ENCODE data around the gene PCDHGA9. TPM values are rescaled to one million over a fixed set of nuclear protein-coding genes. Genes with fewer than 3 reads are reported as not detected.

PCDHGA9 gene
- under 1 TPM in 1 of 2 experiments, not detected in 1; 0.11 TPM for total RNA-seq

DNA sequence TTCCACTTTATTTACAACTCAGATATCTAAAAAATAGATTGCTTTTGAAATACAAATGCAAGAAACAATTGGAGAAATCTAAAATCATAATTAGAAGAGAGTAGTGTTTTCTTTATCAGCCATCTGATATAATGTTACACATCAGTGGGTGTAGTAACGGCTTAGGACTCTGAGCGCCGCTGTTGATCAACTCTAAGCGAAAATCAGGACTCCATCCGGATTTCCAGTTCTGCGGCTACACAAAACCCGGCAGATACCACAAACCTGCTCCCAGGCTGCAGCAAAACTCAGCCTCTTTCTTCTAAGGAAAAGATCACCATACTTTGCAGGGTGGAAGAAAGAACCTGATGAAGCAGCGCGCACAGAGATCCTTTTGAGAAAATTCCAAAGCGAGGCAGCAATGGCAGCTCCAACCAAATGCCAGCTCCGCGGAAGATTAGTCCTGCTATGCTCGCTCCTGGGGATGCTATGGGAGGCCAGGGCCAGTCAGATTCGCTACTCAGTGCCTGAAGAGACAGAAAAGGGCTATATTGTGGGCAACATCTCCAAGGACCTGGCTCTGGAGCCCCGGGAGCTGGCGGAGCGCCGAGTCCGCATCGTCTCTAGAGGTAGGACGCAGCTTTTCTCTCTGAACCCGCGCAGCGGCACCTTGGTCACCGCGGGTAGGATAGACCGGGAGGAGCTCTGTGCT, at the start of gene PCDHGA9:
Gene PCDHGA9, plus strand, starts transcription at position 226 of the 691 bp plus-strand sequence. Its CDS starts 175 bp downstream, at position 401.
- peak within 1 kb of the TSS; percentile 28 for H3K4me3 Mint-ChIP-seq
- H3K27ac Mint-ChIP-seq: no peak within 1 kb of the TSS
- H3K36me3 Mint-ChIP-seq: peaks cover 2% of the 10 kb centered on the region
- no peak for DNase-seq
- POLR2A ChIA-PET: no interaction called here
- H3K4me1 Mint-ChIP-seq: peaks cover 3% of the 10 kb centered on the region
- peaks cover 17% of the 10 kb centered on the region for H3K9me3 Mint-ChIP-seq
- no peak for ATAC-seq (ENCODE audit: low read depth)
- H3K27me3 Mint-ChIP-seq: peaks cover 59% of the 10 kb centered on the region

DNA sequence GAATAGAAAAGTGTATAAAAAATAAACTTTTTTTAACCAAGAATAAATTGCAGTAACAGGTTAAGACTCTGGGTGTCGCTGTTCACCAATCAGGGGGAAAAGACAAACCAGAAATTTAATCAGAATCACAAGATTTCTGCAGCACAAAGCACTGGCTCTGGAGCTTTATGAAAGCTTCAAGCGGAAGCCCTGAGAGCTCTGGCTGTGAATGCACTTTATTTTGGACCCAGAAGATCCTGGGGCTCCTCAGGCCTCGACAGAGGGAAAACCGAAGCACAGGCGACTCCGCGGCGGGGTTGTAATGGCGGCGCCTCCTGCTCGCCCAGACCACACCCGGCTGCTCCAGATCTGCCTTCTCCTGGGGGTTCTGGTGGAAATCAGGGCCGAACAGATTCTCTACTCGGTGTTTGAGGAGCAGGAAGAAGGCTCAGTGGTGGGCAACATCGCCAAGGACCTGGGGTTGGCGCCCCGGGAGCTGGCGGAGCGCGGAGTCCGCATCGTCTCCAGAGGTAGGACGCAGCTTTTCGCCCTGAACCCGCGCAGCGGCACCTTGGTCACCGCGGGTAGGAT, 47.6 kb upstream of the PCDHGA9 start, which contains the start of gene PCDHGA4:
Gene PCDHGA4, plus strand, starts transcription at position 122 of the 570 bp plus-strand sequence. Its CDS starts 87 bp downstream, at position 209.
- H3K27ac Mint-ChIP-seq: no peak within 1 kb of the TSS
- DNase-seq (no peak), ATAC-seq (ENCODE audit: low read depth) (no peak)
- peaks cover 13% of the 10 kb centered on the region for H3K9me3 Mint-ChIP-seq
- no peak within 1 kb of the TSS for H3K4me3 Mint-ChIP-seq
- peaks cover 2% of the 10 kb centered on the region for H3K36me3 Mint-ChIP-seq
- peaks cover 42% of the 10 kb centered on the region for H3K27me3 Mint-ChIP-seq
- POLR2A ChIA-PET: no interaction called here
- H3K4me1 Mint-ChIP-seq: peaks cover 1% of the 10 kb centered on the region

DNA sequence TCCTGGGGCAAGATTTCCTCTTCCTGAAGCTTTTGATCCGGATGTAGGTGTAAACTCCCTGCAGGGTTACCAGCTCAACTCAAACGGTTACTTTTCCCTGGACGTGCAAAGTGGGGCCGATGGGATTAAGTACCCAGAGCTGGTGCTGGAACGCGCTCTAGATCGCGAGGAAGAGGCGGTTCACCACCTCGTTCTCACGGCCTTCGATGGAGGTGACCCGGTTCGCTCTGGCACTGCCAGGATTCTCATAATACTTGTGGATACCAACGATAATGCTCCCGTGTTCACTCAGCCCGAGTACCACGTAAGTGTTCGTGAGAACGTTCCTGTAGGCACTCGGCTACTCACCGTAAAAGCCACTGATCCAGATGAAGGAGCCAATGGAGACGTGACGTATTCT, 46.9 kb upstream of the PCDHGA9 start:
- H3K27me3 Mint-ChIP-seq: peaks cover 44% of the 10 kb centered on the region
- H3K4me3 Mint-ChIP-seq: no peak overlapping the region

DNA sequence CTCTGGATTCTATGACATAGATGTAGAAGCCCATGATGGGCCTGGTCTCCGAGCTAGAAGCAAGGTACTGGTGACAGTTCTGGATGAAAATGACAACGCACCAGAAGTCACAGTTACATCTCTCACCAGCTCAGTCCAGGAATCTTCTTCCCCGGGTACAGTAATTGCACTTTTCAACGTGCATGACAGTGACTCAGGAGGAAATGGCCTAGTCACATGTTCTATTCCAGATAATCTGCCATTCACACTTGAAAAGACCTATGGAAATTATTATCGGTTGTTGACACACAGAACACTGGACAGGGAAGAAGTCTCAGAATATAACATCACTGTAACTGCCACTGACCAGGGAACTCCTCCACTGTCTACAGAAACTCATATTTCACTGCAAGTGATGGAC, 46.4 kb upstream of the PCDHGA9 start:
- Mint-ChIP-seq H3K27ac (no peak overlapping the region), H3K4me3 (no peak overlapping the region), H3K36me3 (peaks cover 4% of the 10 kb centered on the region), H3K9me3 (peaks cover 19% of the 10 kb centered on the region), H3K27me3 (peaks cover 49% of the 10 kb centered on the region), H3K4me1 (peaks cover 1% of the 10 kb centered on the region)
- DNase-seq: no peak
- no peak for ATAC-seq (ENCODE audit: low read depth)
- POLR2A ChIA-PET: no interaction called here

More for the DNA sequence above, 46.9 kb upstream of the PCDHGA9 start:
- Mint-ChIP-seq H3K4me1 (peaks cover 1% of the 10 kb centered on the region), H3K36me3 (peaks cover 2% of the 10 kb centered on the region), H3K27ac (no peak overlapping the region), H3K9me3 (peaks cover 14% of the 10 kb centered on the region)
- POLR2A ChIA-PET: no interaction called here
- ATAC-seq (ENCODE audit: low read depth) (no peak), DNase-seq (no peak)

- peaks cover 53% of the 10 kb centered on the region for H3K27me3 Mint-ChIP-seq
- peaks cover 22% of the 10 kb centered on the region for H3K9me3 Mint-ChIP-seq
- POLR2A ChIA-PET: no interaction called here
- DNase-seq (no peak), ATAC-seq (ENCODE audit: low read depth) (no peak)
- H3K36me3 Mint-ChIP-seq: peaks cover 7% of the 10 kb centered on the region
- H3K27ac Mint-ChIP-seq: no peak overlapping the region
- peaks cover 1% of the 10 kb centered on the region for H3K4me1 Mint-ChIP-seq
- H3K4me3 Mint-ChIP-seq: no peak overlapping the region
These were observed 45.6 kb upstream of the PCDHGA9 start for GRCh38 chr5:141356950-141357349.

GRCh38 chr5:141359790-141360426, 42.7 kb upstream of the PCDHGA9 start, which contains the start of gene PCDHGB2:
PCDHGB2 (plus strand) TSS chr5:141359994; CDS start chr5:141360136, 142 bp downstream.
- Mint-ChIP-seq H3K27ac (peak within 1 kb of the TSS; percentile 51), H3K4me1 (peaks cover 1% of the 10 kb centered on the region), H3K36me3 (peaks cover 11% of the 10 kb centered on the region), H3K27me3 (peaks cover 59% of the 10 kb centered on the region), H3K9me3 (peaks cover 28% of the 10 kb centered on the region), H3K4me3 (peak within 1 kb of the TSS; percentile 83)
- DNase-seq (no peak), ATAC-seq (ENCODE audit: low read depth) (no peak)
- POLR2A ChIA-PET: no interaction called here

GRCh38 chr5:141360685-141361084, 41.9 kb upstream of the PCDHGA9 start:
- Mint-ChIP-seq H3K27me3 (peaks cover 64% of the 10 kb centered on the region), H3K4me3 (no peak overlapping the region), H3K27ac (no peak overlapping the region), H3K9me3 (peaks cover 34% of the 10 kb centered on the region), H3K4me1 (peaks cover 1% of the 10 kb centered on the region), H3K36me3 (peaks cover 16% of the 10 kb centered on the region)
- POLR2A ChIA-PET: no interaction called here
- DNase-seq (no peak), ATAC-seq (ENCODE audit: low read depth) (no peak)

- H3K4me3 Mint-ChIP-seq: no peak overlapping the region
- H3K9me3 Mint-ChIP-seq: peaks cover 28% of the 10 kb centered on the region
- ATAC-seq (ENCODE audit: low read depth): no peak
- POLR2A ChIA-PET: no interaction called here
- peaks cover 18% of the 10 kb centered on the region for H3K36me3 Mint-ChIP-seq
- no peak overlapping the region for H3K27ac Mint-ChIP-seq
- H3K27me3 Mint-ChIP-seq: peaks cover 65% of the 10 kb centered on the region
- peaks cover 1% of the 10 kb centered on the region for H3K4me1 Mint-ChIP-seq
- no peak for DNase-seq
These were observed 39.9 kb upstream of the PCDHGA9 start for GRCh38 chr5:141362719-141363118.

GRCh38 chr5:141363952-141364660, 38.5 kb upstream of the PCDHGA9 start, which contains the start of gene PCDHGA5:
PCDHGA5 (plus strand) TSS chr5:141364162; CDS start chr5:141364331, 169 bp downstream.
- DNase-seq (no peak), ATAC-seq (ENCODE audit: low read depth) (no peak)
- H3K4me3 Mint-ChIP-seq: no peak within 1 kb of the TSS
- H3K9me3 Mint-ChIP-seq: peaks cover 28% of the 10 kb centered on the region
- peaks cover 18% of the 10 kb centered on the region for H3K36me3 Mint-ChIP-seq
- peaks cover 63% of the 10 kb centered on the region for H3K27me3 Mint-ChIP-seq
- POLR2A ChIA-PET: no interaction called here
- peaks cover 1% of the 10 kb centered on the region for H3K4me1 Mint-ChIP-seq
- H3K27ac Mint-ChIP-seq: peak within 1 kb of the TSS; percentile 34

- Mint-ChIP-seq H3K9me3 (peaks cover 22% of the 10 kb centered on the region), H3K4me3 (no peak overlapping the region), H3K27me3 (peaks cover 64% of the 10 kb centered on the region), H3K27ac (no peak overlapping the region), H3K36me3 (peaks cover 15% of the 10 kb centered on the region), H3K4me1 (peaks cover 4% of the 10 kb centered on the region)
- POLR2A ChIA-PET: no interaction called here
- DNase-seq (no peak), ATAC-seq (ENCODE audit: low read depth) (no peak)
These were observed 36.3 kb upstream of the PCDHGA9 start for GRCh38 chr5:141366016-141366896.

DNA sequence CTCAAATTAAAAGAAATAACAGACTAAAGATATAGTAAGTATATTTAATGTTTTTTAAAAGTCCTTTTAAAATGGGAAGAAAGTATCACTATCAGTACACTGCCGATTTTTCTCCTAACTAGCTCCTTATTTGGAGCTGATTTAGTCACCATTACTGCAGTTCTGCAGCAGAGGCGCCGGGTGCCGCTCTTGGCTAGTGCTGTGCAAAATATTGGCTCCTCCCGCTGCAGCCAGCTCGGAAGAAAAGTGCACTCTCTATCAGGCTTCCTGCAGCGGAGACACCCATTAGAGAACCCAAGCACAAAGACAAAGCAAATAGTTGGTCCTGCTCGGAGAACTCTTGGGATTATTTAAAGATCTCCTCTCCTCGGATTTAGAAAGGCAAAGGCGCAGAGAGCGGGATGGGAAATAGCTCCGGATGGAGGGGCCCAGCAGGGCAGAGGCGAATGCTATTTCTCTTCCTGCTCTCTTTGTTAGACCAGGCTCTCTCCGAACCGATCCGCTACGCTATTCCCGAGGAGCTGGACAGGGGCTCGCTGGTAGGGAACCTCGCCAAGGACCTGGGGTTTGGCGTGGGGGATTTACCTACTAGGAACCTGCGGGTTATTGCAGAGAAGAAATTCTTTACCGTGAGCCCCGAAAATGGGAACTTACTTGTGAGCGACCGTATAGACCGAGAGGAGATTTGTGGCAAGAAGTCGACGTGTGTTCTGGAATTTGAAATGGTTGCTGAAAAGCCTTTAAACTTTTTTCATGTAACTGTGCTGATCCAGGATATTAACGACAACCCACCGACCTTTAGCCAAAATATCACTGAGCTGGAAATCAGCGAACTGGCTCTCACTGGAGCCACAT, 32.4 kb upstream of the PCDHGA9 start, which contains the start of gene PCDHGB3:
Gene PCDHGB3, plus strand, starts transcription at position 249 of the 855 bp plus-strand sequence. Its CDS starts 153 bp downstream, at position 402.
- H3K27ac Mint-ChIP-seq: no peak within 1 kb of the TSS
- H3K36me3 Mint-ChIP-seq: peaks cover 5% of the 10 kb centered on the region
- H3K27me3 Mint-ChIP-seq: peaks cover 49% of the 10 kb centered on the region
- peaks cover 24% of the 10 kb centered on the region for H3K9me3 Mint-ChIP-seq
- H3K4me3 Mint-ChIP-seq: peak within 1 kb of the TSS; percentile 59
- POLR2A ChIA-PET: interaction anchor here (0.6 kb wide), 1 partner anchor 17 kb away, joined by 3 read pairs; no protein-coding TSS in a partner anchor
- peaks cover 4% of the 10 kb centered on the region for H3K4me1 Mint-ChIP-seq
- ATAC-seq (ENCODE audit: low read depth) (peak; percentile 60), DNase-seq (peak; percentile 27)

Measured in activated naive CD8-positive, alpha-beta T cell treated with anti-CD3 and anti-CD28 coated beads, Interleukin-2, amount 10 ng/mL, durations not matched to agents 7 days and 5 days (primary cell).